HCT116 (cell line): Measurements from ENCODE around the gene KCNK3. TPM values are rescaled to one million over a fixed set of nuclear protein-coding genes. Genes with fewer than 3 reads are reported as not detected.

Experiments
- ATAC-seq: fragments of 200-7000 bp; cut with Tn5 transposase; 2 replicates; pipeline ENCODE4 v1.9.1; 2020; ENCODE audit warnings: mild to moderate bottlenecking, moderate library complexity
- BruUV-seq: library from RNA; stranded (reverse); fragments of 400-500 nt; replicated peaks from 2 replicates; lab custom pipeline; 2021; lab: Mats Ljungman, UMichigan
- CTCF ChIA-PET: fragments of 300-600 bp; sonication (Branson Sonifier 250); formaldehyde crosslinking; loops from one replicate; lab custom pipeline; 2021; ENCODE audit warnings: antibody characterized with exemption; lab: Charles Lee
- POLR2A ChIA-PET: fragments of 300-600, 350-600 bp; sonication (Branson Sonifier 250); formaldehyde crosslinking; loops from one replicate; lab custom pipeline; 2021; ENCODE audit warnings: antibody characterized with exemption; lab: Charles Lee
- RAD21 ChIA-PET, 2 experiments: fragments of 300-600 bp; sonication (Branson Sonifier 250); formaldehyde crosslinking; loops; one replicate each; lab custom pipeline; 2023; ENCODE audit warnings: low total read pairs in 2 of 2; ENCODE audit not compliant: uncharacterized antibody in 2 of 2, unreplicated experiment in 2 of 2, low non-redundant PET in 1 of 2; lab: Charles Lee
- DNase-seq: peaks from one replicate; pipeline ENCODE4 v3.0.0-alpha.2; 2010; ENCODE audit warnings: low read depth, low spot score
- H2AFZ ChIP-seq: fragments of 200-600 bp; shearing (Covaris generic), sonication (generic); 2 replicates; pipeline ENCODE4 v1.6.1; 2017; ENCODE audit warnings: low read depth, mixed run types, mixed read lengths, antibody characterized with exemption, low read length; ENCODE audit not compliant: poor library complexity, severe bottlenecking
- H3K27ac ChIP-seq: 2 replicates; pipeline ENCODE4 v1.5.1; 2012; ENCODE audit warnings: low read depth, low read length
- H3K27me3 ChIP-seq: fragments of 200-600 bp; sonication (generic); 2 replicates; pipeline ENCODE4 v1.6.1; 2016; ENCODE audit warnings: mixed run types, low read length, mixed read lengths; ENCODE audit not compliant: insufficient read depth
- H3K36me3 ChIP-seq, 2 experiments: fragments of 200-500 bp in 1 of 2; fragments of 200-600 bp in 1 of 2; sonication (Bioruptor generic) in 1 of 2; sonication (generic) in 1 of 2; 2 replicates each; pipeline versions ENCODE4 v1.5.1 to v1.6.1; 2014 to 2016; ENCODE audit warnings: low read length in 2 of 2, inconsistent platforms in 1 of 2, mixed read lengths in 1 of 2, mixed run types in 1 of 2; ENCODE audit not compliant: insufficient read depth in 2 of 2, control insufficient read depth in 1 of 2
- H3K4me1 ChIP-seq, 2 experiments: fragments of 200-600 bp in 1 of 2; sonication (generic) in 1 of 2; 2 replicates each; pipeline versions ENCODE4 v1.5.1 to v1.6.1; 2012 to 2017; ENCODE audit warnings: low read length in 2 of 2, inconsistent platforms in 1 of 2, mild to moderate bottlenecking in 1 of 2, mixed read lengths in 1 of 2, mixed run types in 1 of 2, moderate library complexity in 1 of 2; ENCODE audit not compliant: insufficient read depth in 2 of 2, control insufficient read depth in 1 of 2
- H3K4me2 ChIP-seq: fragments of 200-600 bp; sonication (generic); 2 replicates; pipeline ENCODE4 v1.6.1; 2017; ENCODE audit warnings: mixed run types, low read length, mixed read lengths
- H3K4me3 ChIP-seq, 2 experiments: fragments of 200-600 bp in 1 of 2; sonication (generic) in 1 of 2; replicated peaks in 1 of 2; 2 replicates each; pipeline ENCODE4 v1.5.1; 2011 to 2016; ENCODE audit warnings: low read length in 2 of 2, control low read depth in 1 of 2, low read depth in 1 of 2, mild to moderate bottlenecking in 1 of 2, mixed read lengths in 1 of 2, mixed run types in 1 of 2
- H3K79me2 ChIP-seq: fragments of 200-600 bp; sonication (generic); 2 replicates; pipeline ENCODE4 v1.6.1; 2017; ENCODE audit warnings: mild to moderate bottlenecking, mixed run types, low read length, moderate library complexity, mixed read lengths; ENCODE audit not compliant: insufficient read depth
- H3K9ac ChIP-seq: fragments of 200-600 bp; sonication (generic); 2 replicates; pipeline ENCODE4 v1.6.1; 2016; ENCODE audit warnings: low read length, mixed read lengths
- H3K9me2 ChIP-seq: fragments of 200-600 bp; sonication (generic), shearing (Covaris generic); 2 replicates; pipeline ENCODE4 v1.6.1; 2017; ENCODE audit warnings: mixed run types, mild to moderate bottlenecking, moderate library complexity; ENCODE audit not compliant: insufficient read depth
- H3K9me3 ChIP-seq, 2 experiments: fragments of 200-500 bp in 1 of 2; fragments of 200-600 bp in 1 of 2; sonication (Bioruptor generic) in 1 of 2; sonication (generic) in 1 of 2; 2 replicates each; pipeline ENCODE4 v1.6.1; 2014 to 2017; ENCODE audit warnings: low read length in 2 of 2, mixed read lengths in 2 of 2, inconsistent platforms in 1 of 2, low read depth in 1 of 2, mild to moderate bottlenecking in 1 of 2, mixed run types in 1 of 2, moderate library complexity in 1 of 2; ENCODE audit not compliant: control insufficient read depth in 1 of 2, insufficient read depth in 1 of 2
- H4K20me1 ChIP-seq: fragments of 200-600 bp; sonication (generic), shearing (Covaris generic); 2 replicates; pipeline ENCODE4 v1.6.1; 2017; ENCODE audit warnings: mixed run types, mild to moderate bottlenecking, moderate library complexity; ENCODE audit not compliant: insufficient read depth
- ATF3 ChIP-seq: IDR thresholded peaks from 2 replicates; pipeline ENCODE4 v1.6.1; 2012
- CBX3 ChIP-seq: IDR thresholded peaks from 2 replicates; pipeline ENCODE4 v1.6.1; 2012; ENCODE audit warnings: low read depth
- ELF1 ChIP-seq: IDR thresholded peaks from 2 replicates; pipeline ENCODE4 v1.6.1; 2012; ENCODE audit warnings: low read depth, borderline replicate concordance
- EZH2 ChIP-seq: fragments of 200-600 bp; sonication (generic); IDR thresholded peaks from 2 replicates; pipeline ENCODE4 v1.6.1; 2017; ENCODE audit warnings: antibody characterized with exemption, mixed run types
- EZH2phosphoT487 ChIP-seq: fragments of 200-600 bp; IDR thresholded peaks from 2 replicates; pipeline ENCODE4 v1.6.1; 2018; ENCODE audit warnings: antibody characterized with exemption, borderline replicate concordance
- FOSL1 ChIP-seq: IDR thresholded peaks from 2 replicates; pipeline ENCODE4 v1.6.1; 2012; ENCODE audit warnings: low read depth
- MAX ChIP-seq: IDR thresholded peaks from 2 replicates; pipeline ENCODE4 v1.6.1; 2012
- POLR2A ChIP-seq: IDR thresholded peaks from 2 replicates; pipeline ENCODE4 v1.7.0; 2011; ENCODE audit warnings: borderline replicate concordance; ENCODE audit not compliant: insufficient read depth, insufficient read length; ENCODE audit errors: extremely low read depth
- RAD21 ChIP-seq: IDR thresholded peaks from 2 replicates; pipeline ENCODE4 v1.6.1; 2012; ENCODE audit warnings: low read depth, mild to moderate bottlenecking
- REST ChIP-seq: IDR thresholded peaks from 2 replicates; pipeline ENCODE4 v1.6.1; 2012; ENCODE audit warnings: low read depth
- SP1 ChIP-seq: IDR thresholded peaks from 2 replicates; pipeline ENCODE4 v1.6.1; 2012; ENCODE audit warnings: low read depth
- TCF7L2 ChIP-seq: IDR thresholded peaks from 2 replicates; pipeline ENCODE4 v1.7.0; 2011; ENCODE audit warnings: borderline replicate concordance, inconsistent platforms; ENCODE audit not compliant: insufficient read depth, insufficient read length; ENCODE audit errors: extremely low read depth
- YY1 ChIP-seq: IDR thresholded peaks from 2 replicates; pipeline ENCODE4 v1.6.1; 2011; ENCODE audit warnings: low read length, low read depth, moderate library complexity, mild to moderate bottlenecking; ENCODE audit not compliant: insufficient replicate concordance; ENCODE audit errors: extremely low read depth
- ZFX ChIP-seq: fragments of 450-650 bp; IDR thresholded peaks from 2 replicates; pipeline ENCODE4 v1.6.1; 2017
- intact Hi-C: fragments of 100-400 bp; cut with micrococcal nuclease; formaldehyde crosslinking; loops from 2 replicates; pipeline ENCODE4 v1.10.0; 2022
- total RNA-seq: library from RNA; stranded (reverse); gene quantifications from one replicate; pipeline ENCODE4 v1.2.1, GENCODE V29; 2021; ENCODE audit not compliant: unreplicated experiment

The KCNK3 gene
- total RNA-seq, 1 experiment from 2014 or later: 0.71 TPM

GRCh38 chr2:26647981-26648380 lies 44.5 kb upstream of the KCNK3 start:
- CTCF ChIA-PET: no interaction called here
- H3K9ac ChIP-seq: no peak overlapping the region
- H4K20me1 ChIP-seq: no peaks in the 10 kb centered on the region
- no peak overlapping the region for H3K4me3 ChIP-seq
- no peak for TF ChIP-seq ELF1
- TF ChIP-seq TCF7L2: no peak
- TF ChIP-seq YY1: no peak
- no peak for TF ChIP-seq POLR2A
- TF ChIP-seq ZFX: no peak
- TF ChIP-seq ATF3: no peak
- no peak for TF ChIP-seq EZH2
- no peak for TF ChIP-seq CBX3
- H3K27ac ChIP-seq: no peak overlapping the region
- no peaks in the 10 kb centered on the region for H3K36me3 ChIP-seq
- no peaks in the 10 kb centered on the region for H3K4me1 ChIP-seq
- H2AFZ ChIP-seq: no peak overlapping the region
- no peaks in the 10 kb centered on the region for H3K79me2 ChIP-seq
- H3K4me2 ChIP-seq: no peak overlapping the region
- no TSS peak for BruUV-seq
- intact Hi-C loops: no loop called here
- H3K27me3 ChIP-seq: peaks cover 27% of the 10 kb centered on the region
- DNase-seq: no peak
- no peaks in the 10 kb centered on the region for H3K9me3 ChIP-seq
- ATAC-seq: peak; percentile 47; the same call in 1 of the 2 replicates
- RAD21 ChIA-PET: no interaction called here
- POLR2A ChIA-PET: no interaction called here
- no peaks in the 10 kb centered on the region for H3K9me2 ChIP-seq

- Histone ChIP-seq H3K27ac (no peak overlapping the region), H4K20me1 (no peaks in the 10 kb centered on the region), H2AFZ (no peak overlapping the region), H3K9me3 (no peaks in the 10 kb centered on the region), H3K4me2 (no peak overlapping the region), H3K9me2 (no peaks in the 10 kb centered on the region), H3K79me2 (no peaks in the 10 kb centered on the region), H3K27me3 (peaks cover 27% of the 10 kb centered on the region), H3K4me3 (no peak overlapping the region), H3K4me1 (no peaks in the 10 kb centered on the region), H3K36me3 (no peaks in the 10 kb centered on the region), H3K9ac (no peak overlapping the region)
- intact Hi-C loops: no loop called here
- ATAC-seq (no peak), DNase-seq (no peak)
- ChIA-PET RAD21 (no interaction called here), CTCF (no interaction called here), POLR2A (no interaction called here)
- no TSS peak for BruUV-seq
- TF ChIP-seq YY1 (no peak), FOSL1 (no peak), MAX (no peak), ELF1 (no peak), ZFX (no peak), RAD21 (no peak), TCF7L2 (no peak), REST (no peak), SP1 (no peak), EZH2 (no peak), ATF3 (no peak), CBX3 (no peak), EZH2phosphoT487 (no peak)
Observed at GRCh38 chr2:26648516-26648915, 44.0 kb upstream of the KCNK3 start.
